ENCODE data around the gene DSC3. TPM values are rescaled to one million over a fixed set of nuclear protein-coding genes. Genes with fewer than 3 reads are reported as not detected.

Gene DSC3
- total and polyA plus RNA-seq, 2 experiments from 2014 or later: 0.52 to 2.1 TPM

DNA sequence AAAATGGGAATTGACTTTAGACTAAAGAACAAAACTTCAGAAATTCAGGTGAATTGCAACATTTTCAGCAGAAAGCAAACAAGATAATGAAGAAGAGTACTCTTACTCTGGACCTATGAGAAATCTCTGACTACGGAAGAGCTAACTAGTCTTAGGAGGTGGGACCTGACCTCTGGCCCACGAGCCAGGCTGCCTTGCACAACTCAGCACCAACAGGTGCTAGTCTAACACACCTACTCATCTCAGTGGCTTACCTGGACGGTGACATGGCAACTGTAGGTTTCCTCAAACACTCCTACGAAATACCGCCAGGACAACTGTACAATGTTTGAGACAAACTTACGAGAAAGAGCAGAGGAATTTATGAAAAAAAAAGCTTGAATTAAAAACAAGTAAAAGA lies 3.1 kb upstream of the DSC3 start:
- no peaks in the 10 kb centered on the region; the same call in 2 of the 3 replicates for H3K36me3 Mint-ChIP-seq (ENCODE audit: low read depth)
- H3K27ac Mint-ChIP-seq: no peak overlapping the region
- Histone ChIP-seq H3F3A (replicated peaks; ENCODE audit: low read depth) (peaks cover 6% of the 10 kb centered on the region; the same call in 1 of the 2 replicates), H3K27ac (ENCODE audit: low read depth) (no peak overlapping the region), H3K9me2 (ENCODE audit: insufficient read depth) (peaks cover 6% of the 10 kb centered on the region; the same call in 1 of the 2 replicates), H3K4me1 (ENCODE audit: insufficient read depth) (peaks cover 20% of the 10 kb centered on the region), H4K20me1 (replicated peaks; ENCODE audit: insufficient read depth) (no peaks in the 10 kb centered on the region), H3K4me3 (no peak overlapping the region), H2AFZ (no peak overlapping the region), H3K27me3 (ENCODE audit: insufficient read depth) (peaks cover 55% of the 10 kb centered on the region), H3K4me2 (no peak overlapping the region), H3K36me3 (ENCODE audit: insufficient read depth) (no peaks in the 10 kb centered on the region), H3K79me2 (replicated peaks; ENCODE audit: insufficient read depth) (no peaks in the 10 kb centered on the region)
- H3K4me3 Mint-ChIP-seq: no peak overlapping the region
- H3K9me3 Mint-ChIP-seq: no peaks in the 10 kb centered on the region; the same call in 2 of the 3 replicates
- H3K4me1 Mint-ChIP-seq: peaks cover 24% of the 10 kb centered on the region
- TF ChIP-seq, protein P1, sequence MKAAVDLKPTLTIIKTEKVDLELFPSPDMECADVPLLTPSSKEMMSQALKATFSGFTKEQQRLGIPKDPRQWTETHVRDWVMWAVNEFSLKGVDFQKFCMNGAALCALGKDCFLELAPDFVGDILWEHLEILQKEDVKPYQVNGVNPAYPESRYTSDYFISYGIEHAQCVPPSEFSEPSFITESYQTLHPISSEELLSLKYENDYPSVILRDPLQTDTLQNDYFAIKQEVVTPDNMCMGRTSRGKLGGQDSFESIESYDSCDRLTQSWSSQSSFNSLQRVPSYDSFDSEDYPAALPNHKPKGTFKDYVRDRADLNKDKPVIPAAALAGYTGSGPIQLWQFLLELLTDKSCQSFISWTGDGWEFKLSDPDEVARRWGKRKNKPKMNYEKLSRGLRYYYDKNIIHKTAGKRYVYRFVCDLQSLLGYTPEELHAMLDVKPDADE (IDR thresholded peaks at IDR 0.05): no peak
- TF ChIP-seq, protein P2, sequence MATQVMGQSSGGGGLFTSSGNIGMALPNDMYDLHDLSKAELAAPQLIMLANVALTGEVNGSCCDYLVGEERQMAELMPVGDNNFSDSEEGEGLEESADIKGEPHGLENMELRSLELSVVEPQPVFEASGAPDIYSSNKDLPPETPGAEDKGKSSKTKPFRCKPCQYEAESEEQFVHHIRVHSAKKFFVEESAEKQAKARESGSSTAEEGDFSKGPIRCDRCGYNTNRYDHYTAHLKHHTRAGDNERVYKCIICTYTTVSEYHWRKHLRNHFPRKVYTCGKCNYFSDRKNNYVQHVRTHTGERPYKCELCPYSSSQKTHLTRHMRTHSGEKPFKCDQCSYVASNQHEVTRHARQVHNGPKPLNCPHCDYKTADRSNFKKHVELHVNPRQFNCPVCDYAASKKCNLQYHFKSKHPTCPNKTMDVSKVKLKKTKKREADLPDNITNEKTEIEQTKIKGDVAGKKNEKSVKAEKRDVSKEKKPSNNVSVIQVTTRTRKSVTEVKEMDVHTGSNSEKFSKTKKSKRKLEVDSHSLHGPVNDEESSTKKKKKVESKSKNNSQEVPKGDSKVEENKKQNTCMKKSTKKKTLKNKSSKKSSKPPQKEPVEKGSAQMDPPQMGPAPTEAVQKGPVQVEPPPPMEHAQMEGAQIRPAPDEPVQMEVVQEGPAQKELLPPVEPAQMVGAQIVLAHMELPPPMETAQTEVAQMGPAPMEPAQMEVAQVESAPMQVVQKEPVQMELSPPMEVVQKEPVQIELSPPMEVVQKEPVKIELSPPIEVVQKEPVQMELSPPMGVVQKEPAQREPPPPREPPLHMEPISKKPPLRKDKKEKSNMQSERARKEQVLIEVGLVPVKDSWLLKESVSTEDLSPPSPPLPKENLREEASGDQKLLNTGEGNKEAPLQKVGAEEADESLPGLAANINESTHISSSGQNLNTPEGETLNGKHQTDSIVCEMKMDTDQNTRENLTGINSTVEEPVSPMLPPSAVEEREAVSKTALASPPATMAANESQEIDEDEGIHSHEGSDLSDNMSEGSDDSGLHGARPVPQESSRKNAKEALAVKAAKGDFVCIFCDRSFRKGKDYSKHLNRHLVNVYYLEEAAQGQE (IDR thresholded peaks at IDR 0.05; ENCODE audit: unreplicated experiment): no peak
- TF ChIP-seq CTCF (conservative IDR thresholded peaks at IDR 0.05; ENCODE audit: low read depth in 2 of 2) (no peak), STAT1 (IDR thresholded peaks at IDR 0.05; ENCODE audit: unreplicated experiment) (no peak), POLR2AphosphoS5 (IDR thresholded peaks at IDR 0.05; ENCODE audit: low read depth) (no peak), ZNF331 (CRISPR knock-in tag; IDR thresholded peaks at IDR 0.05; ENCODE audit: low read depth) (no peak), EZH2phosphoT487 (IDR thresholded peaks at IDR 0.05; ENCODE audit: unreplicated experiment) (no peak), CREB1 (CRISPR knock-in tag; IDR thresholded peaks at IDR 0.05; ENCODE audit: low read depth) (no peak), EZH2 (IDR thresholded peaks at IDR 0.05; ENCODE audit: low read depth, unreplicated experiment) (no peak), NANOG (IDR thresholded peaks at IDR 0.05; ENCODE audit: borderline replicate concordance) (no peak), ZNF114 (CRISPR knock-in tag; IDR thresholded peaks at IDR 0.05) (no peak), JUNB (IDR thresholded peaks at IDR 0.05; ENCODE audit: unreplicated experiment) (no peak)
- TF ChIP-seq, protein P3, sequence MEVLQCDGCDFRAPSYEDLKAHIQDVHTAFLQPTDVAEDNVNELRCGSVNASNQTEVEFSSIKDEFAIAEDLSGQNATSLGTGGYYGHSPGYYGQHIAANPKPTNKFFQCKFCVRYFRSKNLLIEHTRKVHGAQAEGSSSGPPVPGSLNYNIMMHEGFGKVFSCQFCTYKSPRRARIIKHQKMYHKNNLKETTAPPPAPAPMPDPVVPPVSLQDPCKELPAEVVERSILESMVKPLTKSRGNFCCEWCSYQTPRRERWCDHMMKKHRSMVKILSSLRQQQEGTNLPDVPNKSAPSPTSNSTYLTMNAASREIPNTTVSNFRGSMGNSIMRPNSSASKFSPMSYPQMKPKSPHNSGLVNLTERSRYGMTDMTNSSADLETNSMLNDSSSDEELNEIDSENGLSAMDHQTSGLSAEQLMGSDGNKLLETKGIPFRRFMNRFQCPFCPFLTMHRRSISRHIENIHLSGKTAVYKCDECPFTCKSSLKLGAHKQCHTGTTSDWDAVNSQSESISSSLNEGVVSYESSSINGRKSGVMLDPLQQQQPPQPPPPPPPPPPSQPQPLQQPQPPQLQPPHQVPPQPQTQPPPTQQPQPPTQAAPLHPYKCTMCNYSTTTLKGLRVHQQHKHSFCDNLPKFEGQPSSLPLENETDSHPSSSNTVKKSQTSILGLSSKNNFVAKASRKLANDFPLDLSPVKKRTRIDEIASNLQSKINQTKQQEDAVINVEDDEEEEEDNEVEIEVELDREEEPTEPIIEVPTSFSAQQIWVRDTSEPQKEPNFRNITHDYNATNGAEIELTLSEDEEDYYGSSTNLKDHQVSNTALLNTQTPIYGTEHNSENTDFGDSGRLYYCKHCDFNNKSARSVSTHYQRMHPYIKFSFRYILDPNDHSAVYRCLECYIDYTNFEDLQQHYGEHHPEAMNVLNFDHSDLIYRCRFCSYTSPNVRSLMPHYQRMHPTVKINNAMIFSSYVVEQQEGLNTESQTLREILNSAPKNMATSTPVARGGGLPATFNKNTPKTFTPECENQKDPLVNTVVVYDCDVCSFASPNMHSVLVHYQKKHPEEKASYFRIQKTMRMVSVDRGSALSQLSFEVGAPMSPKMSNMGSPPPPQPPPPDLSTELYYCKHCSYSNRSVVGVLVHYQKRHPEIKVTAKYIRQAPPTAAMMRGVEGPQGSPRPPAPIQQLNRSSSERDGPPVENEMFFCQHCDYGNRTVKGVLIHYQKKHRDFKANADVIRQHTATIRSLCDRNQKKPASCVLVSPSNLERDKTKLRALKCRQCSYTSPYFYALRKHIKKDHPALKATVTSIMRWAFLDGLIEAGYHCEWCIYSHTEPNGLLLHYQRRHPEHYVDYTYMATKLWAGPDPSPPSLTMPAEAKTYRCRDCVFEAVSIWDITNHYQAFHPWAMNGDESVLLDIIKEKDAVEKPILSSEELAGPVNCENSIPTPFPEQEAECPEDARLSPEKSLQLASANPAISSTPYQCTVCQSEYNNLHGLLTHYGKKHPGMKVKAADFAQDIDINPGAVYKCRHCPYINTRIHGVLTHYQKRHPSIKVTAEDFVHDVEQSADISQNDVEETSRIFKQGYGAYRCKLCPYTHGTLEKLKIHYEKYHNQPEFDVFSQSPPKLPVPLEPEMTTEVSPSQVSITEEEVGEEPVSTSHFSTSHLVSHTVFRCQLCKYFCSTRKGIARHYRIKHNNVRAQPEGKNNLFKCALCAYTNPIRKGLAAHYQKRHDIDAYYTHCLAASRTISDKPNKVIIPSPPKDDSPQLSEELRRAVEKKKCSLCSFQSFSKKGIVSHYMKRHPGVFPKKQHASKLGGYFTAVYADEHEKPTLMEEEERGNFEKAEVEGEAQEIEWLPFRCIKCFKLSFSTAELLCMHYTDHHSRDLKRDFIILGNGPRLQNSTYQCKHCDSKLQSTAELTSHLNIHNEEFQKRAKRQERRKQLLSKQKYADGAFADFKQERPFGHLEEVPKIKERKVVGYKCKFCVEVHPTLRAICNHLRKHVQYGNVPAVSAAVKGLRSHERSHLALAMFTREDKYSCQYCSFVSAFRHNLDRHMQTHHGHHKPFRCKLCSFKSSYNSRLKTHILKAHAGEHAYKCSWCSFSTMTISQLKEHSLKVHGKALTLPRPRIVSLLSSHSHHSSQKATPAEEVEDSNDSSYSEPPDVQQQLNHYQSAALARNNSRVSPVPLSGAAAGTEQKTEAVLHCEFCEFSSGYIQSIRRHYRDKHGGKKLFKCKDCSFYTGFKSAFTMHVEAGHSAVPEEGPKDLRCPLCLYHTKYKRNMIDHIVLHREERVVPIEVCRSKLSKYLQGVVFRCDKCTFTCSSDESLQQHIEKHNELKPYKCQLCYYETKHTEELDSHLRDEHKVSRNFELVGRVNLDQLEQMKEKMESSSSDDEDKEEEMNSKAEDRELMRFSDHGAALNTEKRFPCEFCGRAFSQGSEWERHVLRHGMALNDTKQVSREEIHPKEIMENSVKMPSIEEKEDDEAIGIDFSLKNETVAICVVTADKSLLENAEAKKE (CRISPR knock-in tag; IDR thresholded peaks at IDR 0.05): no peak
- peaks cover 35% of the 10 kb centered on the region for H3K27me3 Mint-ChIP-seq (ENCODE audit: insufficient read depth, low read depth, poor library complexity)
- ATAC-seq: no peak
- no peak for DNase-seq (ENCODE audit: low spot score)

All from GM23338 (cell line).